RPMI8226 (cell line): ENCODE data around the gene TPRG1.

Experiments used
- DNase-seq: peaks from one replicate; pipeline ENCODE4 v3.0.0-alpha.2; 2015

The TPRG1 gene

DNA sequence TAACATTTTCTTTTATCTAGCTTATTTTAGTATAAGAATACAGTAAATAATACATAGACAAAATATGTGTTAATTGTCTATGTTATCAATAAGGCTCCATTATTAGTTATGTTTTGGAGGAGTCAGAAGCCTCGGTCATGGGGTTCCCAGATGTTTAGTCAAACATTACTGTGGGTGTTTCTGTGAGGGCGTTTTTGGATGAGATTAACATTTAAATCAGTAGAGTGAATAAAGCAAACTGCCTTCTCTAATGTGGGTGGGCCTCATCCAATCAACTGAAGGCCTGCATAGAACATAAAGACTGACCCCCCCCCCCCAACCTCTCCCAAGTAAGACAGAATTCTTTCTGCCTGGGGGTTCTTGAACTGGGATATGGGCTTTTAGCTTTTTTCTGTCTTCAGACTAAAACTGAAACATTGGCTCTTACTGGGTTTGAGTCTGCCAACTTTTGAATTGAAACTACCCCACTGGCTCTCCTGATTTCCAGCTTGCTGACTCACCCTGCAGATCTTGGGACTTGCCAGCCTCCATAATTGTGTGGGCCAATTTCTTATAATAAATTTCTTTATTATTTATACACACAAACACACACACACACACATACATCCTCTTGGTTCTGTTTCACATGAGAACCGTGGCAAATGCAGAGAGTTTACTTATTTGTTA, 192.0 kb downstream of the TPRG1 start:
- DNase-seq, result no peak

DNA sequence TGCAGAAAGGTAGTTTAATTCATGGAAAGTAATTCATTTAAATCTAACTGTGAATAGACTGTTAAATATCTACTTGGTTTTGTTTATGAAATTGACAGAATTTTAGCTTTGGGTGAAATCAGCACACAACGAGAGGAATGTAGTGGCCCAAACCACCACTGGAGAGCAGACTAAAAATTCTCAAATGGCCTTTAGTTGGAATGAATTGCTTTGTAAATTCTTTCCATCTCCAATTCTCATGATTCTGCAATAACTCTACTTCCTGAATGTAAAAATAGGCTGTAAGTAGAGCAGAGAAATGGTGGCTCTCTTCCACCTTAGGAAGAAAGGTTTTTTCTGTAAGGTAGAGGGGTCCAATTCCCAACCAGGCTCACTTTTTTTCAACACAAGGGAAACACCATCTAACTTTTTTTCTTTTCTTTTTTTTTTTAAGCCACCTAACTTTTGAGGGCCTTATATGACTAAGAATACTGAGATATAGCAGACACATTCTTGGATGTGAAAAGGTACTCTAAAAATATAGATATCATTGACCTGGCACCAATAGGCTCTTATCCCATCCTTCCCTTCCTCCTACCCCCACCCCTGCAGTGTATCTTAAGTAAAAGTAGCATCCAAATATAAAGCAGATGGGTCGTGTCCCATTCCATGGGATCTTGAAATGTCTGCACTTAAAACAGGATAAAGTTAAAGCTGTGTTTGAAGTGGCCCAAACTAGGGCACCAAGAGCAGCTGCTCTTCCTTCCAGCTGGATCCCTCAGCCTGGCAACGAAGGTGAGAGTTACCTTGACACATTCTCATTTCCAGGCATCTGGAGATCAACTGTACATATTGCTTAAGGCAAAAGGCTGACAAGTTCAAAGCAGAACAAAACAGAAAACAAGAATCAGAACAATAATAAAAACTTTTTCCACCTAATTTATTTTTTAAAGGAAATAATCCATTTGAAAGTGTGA, 194.1 kb downstream of the TPRG1 start:
- no peak for DNase-seq

DNA sequence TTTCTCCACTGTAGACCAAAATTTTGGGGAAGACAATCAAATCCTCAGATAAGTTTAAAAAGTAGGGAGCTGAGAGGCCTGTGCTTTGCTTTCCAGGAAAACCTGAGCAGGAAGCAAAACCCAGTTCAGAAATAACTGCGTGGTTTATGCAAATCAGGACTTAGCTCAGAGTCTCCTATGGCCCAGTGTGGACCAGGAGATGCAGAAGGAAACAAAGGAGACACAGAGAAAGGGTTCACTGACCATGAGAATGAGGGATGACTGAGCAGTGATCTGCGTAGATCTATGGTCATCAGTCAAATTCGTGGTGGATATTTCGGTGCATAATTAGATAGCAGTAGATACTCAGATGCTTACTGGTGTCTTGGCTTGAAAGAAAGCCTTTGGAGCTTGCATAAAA, 196.6 kb downstream of the TPRG1 start:
- no peak for DNase-seq

DNA sequence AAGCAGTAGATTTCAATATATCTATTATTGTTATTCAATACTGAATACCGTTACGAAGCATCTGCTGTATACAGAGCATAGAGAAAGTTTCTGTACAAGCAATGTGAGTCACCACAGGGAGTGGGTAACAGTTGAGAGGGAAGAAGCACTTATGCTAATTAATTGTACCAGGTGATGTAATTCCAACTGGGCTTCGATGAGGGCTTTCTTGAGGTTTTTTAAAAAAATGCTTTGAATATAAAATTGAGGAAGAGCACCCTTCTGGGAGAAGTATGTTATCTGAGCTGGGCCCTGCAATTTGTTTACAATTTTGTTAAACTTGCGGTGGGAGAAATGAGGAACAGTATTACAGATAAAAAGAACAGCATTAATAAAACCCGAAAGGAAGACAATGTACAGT, 197.9 kb downstream of the TPRG1 start:
- DNase-seq, result no peak

DNA sequence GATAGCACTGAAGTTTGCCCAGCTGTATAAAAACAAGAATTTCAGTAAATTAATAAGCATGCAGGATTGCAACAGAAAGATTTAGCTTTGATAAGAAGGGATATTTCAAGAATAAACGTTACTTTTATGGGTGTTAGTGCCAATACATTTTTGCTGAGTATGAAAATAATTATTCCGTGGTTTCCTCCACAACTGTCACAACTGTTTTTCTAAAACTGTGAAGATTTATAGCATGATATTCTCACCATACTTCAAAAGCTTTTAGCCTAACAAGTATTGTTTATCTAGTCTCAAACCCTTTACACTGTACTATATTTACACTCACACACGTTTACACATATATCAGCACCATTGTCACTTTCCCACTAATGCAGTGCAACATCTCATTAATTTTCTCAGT, 200.5 kb downstream of the TPRG1 start:
- no peak for DNase-seq
